Activated T-cell treated with anti-CD3 and anti-CD28 coated beads, Interleukin-2, amount 50 U/mL, for 1 hour (primary cell): ENCODE measurements around the gene NRTN.

Experiments used
- DNase-seq: peaks from one replicate; pipeline ENCODE4 v3.0.0-alpha.2; 2020

The NRTN gene

DNA sequence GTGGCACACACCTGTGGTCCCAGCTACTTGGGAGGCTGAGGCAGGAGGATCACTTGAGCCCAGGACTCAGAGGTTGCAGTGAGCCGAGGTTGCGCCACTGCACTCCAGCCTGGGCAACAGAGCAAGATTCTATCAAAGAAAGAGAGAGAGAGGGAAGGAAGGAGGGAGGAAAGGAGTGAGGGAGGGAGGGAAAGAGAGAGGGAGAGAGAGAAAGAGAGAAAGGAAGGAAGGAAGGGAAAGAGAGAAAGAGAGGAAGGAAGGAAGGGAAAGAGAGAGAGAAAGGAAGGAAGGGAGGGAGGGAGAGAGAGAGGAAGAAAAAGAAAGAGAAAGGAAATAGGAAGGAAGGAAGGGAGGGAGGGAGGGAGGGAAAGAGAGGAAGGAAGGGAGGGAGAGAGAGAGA is 12.4 kb downstream of the NRTN start:
- DNase-seq: no peak

DNA sequence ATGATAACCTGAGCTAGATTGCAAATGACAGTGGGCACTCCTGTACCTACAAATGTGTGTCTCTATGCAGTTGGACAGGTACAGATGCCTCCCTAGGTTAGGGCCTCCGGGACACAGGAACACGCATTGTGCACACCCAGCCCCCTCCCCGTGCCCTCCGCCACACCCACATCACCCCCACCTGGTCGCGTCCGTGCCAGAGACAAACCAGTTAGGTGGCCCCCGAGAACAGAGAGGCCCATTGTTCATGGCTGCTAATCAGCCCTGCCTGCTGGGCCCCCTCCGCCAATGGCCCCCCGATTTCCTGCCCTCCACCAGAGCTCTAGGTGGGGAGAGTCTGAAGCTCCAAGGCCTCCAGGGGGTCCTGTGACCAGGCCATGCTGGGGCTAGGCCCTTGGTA is 13.7 kb downstream of the NRTN start:
- DNase-seq: no peak

- no peak for DNase-seq
Measured at GRCh38 chr19:5820785-5821184, 15.9 kb downstream of the NRTN start.

- DNase-seq: no peak
Measured at GRCh38 chr19:5821521-5822180, 16.8 kb downstream of the NRTN start.

DNA sequence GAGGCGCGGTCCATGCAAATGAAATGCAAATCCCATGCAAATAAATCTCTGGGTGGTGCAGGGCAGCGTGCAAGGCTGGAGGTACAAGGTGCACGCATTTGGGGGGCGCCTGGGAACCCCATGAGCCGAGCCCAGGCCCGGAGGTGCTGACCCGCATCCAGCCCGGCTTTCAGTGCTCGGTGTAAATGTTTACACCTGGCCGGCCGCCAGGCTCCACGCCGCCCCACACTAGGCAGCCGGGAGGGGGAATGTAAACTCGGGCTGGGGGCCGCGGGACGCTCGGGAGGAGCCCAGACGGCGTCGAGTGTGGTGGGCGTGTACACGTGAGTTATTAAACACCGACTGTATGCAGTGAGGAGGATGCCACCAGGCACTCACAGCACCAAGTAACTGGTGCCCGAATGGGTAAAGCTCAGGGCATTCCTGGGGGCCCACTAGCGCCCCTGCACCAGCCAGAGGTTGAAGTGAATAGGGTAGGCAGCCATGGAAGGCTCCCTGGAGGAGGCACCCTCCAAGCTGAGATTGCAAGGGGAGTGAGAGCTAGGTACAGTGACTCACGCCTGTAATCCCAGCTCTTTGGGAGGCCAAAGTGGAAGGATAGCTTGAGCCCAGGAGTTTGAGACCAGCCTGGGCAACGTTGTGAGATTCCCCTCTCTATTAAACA is 17.4 kb downstream of the NRTN start:
- DNase-seq: no peak

DNA sequence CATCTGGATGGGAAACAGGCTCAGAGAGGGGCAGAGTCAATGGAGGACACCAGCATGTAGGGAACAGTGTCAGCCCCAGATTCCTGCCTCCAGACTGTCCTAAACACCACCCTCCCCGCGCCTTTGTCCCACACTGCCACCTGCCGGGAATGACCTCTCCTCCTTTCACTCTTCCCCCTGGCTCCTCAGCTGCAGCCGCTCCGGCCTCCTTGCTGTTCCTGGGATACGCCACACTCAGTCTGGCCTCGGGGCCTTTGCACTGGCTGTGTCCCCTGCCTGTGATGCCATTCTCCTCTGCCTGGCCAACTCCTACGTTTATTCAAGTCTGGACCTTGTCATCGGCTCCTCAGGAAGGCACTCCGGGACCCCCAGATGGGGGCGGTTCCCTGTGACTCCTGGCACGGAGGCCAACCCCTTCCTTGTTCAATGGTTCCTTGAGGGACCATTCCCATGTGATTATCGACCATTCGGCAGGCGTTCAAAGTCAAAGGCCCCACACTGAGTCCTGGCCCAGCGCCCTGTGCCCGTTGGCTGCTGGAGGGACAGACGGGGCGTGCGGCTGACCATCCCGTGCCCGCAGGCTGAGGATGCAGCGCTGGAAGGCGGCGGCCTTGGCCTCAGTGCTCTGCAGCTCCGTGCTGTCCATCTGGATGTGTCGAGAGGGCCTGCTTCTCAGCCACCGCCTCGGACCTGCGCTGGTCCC is 18.9 kb downstream of the NRTN start:
- DNase-seq: no peak

- DNase-seq: no peak
Measured at GRCh38 chr19:5824751-5825150, 19.9 kb downstream of the NRTN start.

- DNase-seq: no peak
Measured at GRCh38 chr19:5825178-5825577, 20.3 kb downstream of the NRTN start.

- DNase-seq: peak; percentile 42
Measured at GRCh38 chr19:5826531-5827341, 21.9 kb downstream of the NRTN start.

DNA sequence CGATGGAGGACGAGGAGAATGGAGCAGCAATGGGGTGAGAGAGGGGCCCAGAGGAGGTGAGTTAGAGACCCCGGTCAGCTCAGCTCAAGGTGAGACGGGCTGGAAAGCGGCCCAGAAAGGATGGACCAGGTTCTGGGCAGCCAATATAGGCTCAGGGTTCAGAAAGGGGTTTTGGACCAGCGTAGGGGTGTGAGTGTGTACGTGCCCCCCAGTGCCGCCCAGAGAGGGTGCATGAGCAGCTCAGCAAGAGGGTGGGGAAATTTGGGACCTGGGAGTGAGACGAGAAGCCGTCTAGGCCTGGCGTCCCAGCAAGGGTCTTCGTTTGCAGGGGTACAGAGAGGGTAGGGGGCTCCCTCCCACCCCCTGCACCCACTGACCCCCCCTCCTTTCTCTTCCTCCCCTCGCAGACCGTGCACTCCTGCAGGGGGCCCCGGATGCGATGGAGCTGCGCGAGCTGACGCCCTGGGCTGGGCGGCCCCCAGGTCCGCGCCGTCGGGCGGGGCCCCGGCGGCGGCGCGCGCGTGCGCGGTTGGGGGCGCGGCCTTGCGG is 22.5 kb downstream of the NRTN start:
- no peak for DNase-seq

GRCh38 chr19:5827891-5828660 is 23.2 kb downstream of the NRTN start:
- DNase-seq: peak; percentile 98

DNA sequence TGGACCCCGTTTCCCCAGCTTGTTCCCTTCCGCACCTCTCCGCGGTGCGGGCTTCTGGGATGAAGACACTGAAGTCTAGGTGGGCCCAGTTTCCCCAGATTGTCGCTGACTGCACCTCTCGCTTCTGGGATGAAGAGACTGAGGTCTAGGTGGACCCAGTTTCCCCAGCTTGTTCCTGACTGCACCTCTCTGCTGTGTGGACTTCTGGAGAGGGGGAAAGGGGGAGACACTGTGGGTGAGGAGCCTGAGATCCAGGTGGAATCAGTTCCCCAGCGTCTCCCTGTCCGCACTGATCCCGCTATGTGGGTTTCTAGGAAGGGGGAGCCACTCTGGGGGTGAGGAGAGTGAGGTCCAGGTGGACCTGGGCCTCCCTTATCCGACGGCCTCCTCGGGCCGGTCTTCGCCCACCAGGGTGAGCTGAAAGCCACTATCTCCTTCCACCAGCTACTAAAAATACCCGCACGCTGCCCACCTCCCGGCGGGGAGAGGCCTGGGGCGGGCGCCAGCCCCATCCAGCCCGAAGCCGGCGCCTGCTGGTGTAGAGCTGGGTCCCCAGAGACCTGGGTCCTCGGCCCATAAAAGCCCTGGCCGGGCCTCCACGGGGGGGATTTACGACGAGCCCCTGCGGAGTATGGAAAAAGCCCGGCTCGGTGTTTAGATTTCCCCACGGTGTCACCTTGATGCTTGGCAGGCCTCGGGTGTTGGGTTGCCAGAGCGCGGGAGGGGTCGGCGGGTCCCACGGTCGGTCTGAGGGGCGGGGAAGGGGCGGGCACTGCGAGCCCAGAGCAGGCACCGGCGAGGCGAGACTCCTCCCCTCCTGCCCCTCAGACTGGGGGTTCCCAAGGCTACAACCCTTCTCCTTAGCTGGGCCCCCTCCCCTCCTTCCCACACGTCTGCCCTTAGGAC is 24.0 kb downstream of the NRTN start:
- DNase-seq: peak; percentile 47

DNA sequence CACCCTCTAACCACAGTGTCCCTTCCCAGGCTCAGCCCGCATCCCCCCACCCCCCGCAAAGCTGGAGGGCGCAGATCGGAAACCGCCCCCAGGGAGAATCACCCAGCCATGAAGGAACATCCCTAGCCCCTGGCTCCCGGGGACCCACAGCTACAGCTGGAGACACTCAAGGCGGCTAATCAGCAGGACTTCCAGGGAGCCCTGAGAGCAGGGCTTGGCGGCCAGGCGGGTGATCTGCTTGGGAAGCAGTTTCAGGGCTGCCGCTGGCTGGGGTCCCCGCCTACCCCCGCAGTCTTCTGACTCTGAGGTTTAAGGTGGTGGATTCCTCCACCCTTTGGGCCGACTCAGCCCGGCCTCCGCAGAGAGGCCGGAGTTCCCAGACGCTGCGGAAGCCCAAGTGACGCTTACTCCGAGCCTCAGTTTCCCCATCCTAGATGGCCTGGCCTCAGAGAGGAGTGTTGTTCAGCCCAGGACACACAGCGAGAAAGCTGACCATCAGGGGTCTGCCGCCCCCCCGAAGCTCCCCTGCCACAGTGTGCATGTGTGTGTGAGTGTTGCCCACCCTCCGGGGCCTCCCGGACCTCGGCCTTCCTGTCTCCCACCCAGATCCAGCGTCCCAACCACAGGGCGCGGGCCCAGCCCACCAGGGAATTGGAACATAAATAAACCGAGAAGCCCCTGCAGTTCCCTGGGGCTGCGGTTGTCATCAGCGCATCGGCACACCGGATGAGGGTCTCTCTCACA is 24.9 kb downstream of the NRTN start:
- DNase-seq: no peak

DNA sequence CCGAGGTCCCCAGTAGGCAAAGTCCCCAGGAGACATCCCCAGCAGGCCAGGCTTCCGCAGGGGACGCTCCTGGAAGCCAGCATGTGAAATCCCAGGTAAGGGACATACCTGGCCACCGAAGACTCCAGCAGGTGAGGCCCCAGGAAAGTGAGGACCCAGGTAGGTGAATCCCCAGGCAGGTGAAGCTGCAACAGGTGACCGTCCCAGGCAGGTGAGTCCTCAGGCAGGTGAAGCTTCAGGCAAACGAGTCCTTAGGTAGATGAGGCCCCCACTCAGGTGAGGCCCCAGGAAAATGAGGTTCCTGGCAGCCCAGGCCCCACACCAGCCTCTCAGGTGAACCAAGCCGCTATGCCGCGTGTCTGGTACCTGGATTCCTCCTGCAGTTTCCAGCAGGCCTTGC is 26.3 kb downstream of the NRTN start:
- DNase-seq: no peak

DNA sequence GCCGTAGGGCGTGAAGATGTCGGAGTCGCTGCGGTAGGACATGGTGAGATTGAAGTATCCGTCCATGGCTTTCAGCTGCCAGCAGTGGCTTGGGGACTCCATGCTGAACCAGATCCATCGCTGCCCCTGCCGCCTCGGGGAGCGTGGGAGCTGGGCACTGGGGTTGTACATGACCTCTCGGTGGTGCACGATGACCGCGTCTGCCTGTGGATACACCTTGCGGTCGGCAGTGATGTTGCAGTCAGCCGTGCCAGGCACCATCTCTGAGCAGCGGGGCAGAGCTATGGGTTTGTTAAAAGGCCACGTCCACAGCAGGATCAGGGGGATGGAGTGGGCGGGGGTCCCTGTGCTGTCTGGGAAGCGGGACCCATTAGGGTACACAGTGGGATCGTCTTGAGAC is 27.2 kb downstream of the NRTN start:
- DNase-seq: no peak

DNA sequence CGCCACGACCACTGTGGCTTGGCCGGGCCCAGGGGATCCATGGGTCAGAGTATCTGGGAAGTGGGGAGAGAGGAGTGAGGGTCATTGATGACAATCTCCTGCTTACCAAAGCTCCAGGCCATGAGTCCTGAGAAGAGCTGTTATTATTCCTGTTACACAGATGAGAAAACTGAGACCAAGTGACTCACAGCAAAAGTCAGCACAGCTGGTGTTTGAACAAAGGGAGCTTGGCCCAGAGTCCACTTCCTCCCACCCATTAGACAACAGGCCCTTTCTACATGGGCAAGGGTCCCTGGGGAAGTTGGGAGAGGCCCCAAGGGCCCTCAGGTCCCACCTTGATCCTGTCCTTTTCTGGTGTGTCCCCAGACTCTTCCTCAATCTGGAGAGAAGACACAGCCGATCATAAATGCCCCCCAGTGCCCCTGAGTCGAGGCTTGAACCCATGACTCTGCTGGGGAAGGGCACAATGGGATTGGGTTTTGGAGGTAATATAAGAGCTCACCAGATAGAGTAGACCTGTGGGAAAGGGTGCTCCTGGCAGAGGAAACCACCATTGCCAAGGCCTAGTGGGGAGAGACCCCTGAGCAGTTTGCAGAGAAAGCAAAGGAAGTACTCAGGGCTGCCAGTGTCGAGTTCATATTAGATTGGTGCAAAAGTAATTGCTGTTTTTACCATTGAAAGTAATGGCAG is 27.8 kb downstream of the NRTN start:
- no peak for DNase-seq

- no peak for DNase-seq
Measured at GRCh38 chr19:5837761-5838352, 33.0 kb downstream of the NRTN start.

- DNase-seq: no peak
Measured at GRCh38 chr19:5838353-5839064, 33.6 kb downstream of the NRTN start.
